Pancreas (tissue), 10 donors: ENCODE data around the gene CSMD2. TPM values are rescaled to one million over a fixed set of nuclear protein-coding genes. Genes with fewer than 3 reads are reported as not detected.

Experiments
- ATAC-seq, 4 donors: fragments of 200-7000 bp; cut with Tn5 transposase; one replicate each; pipeline versions ENCODE4 v1.8.0 to v1.9.1; 2020; ENCODE audit warnings: mild to moderate bottlenecking in 4 of 4, moderate library complexity in 4 of 4
- DNase-seq, 6 donors: peaks; one replicate each; pipeline ENCODE4 v3.0.0-alpha.2; 2020
- FAIRE-seq: peaks from 2 replicates; lab custom pipeline; 2012; peaks lifted over from hg19 to GRCh38; lab: Jason Lieb, UNC
- H3K27ac ChIP-seq, 4 donors: fragments of 200-600 bp; sonication (generic); 1 replicate in 3 of 4; 2 replicates in 1 of 4; pipeline versions ENCODE4 v1.5.0 to v1.8.0; 2020
- H3K27me3 ChIP-seq, 4 donors: fragments of 200-600 bp; one replicate each; pipeline ENCODE4 v1.8.0; 2021
- H3K36me3 ChIP-seq, 3 donors: fragments of 200-600 bp; sonication (generic) in 1 of 3; one replicate each; pipeline versions ENCODE4 v1.5.0 to v1.8.0; 2020 to 2021
- H3K4me1 ChIP-seq, 3 donors: fragments of 200-600 bp; one replicate each; pipeline ENCODE4 v1.8.0; 2021
- H3K4me3 ChIP-seq, 4 donors: fragments of 200-600 bp; sonication (generic) in 2 of 4; one replicate each; pipeline versions ENCODE4 v1.5.0 to v1.8.0; 2020 to 2021
- H3K9me3 ChIP-seq, 4 donors: fragments of 200-600 bp; one replicate each; pipeline ENCODE4 v1.8.0; 2021
- CTCF ChIP-seq, 4 donors: fragments of 200-600 bp; sonication (generic) in 3 of 4; IDR thresholded peaks; one replicate each; pipeline versions ENCODE4 v1.5.0 to v1.8.0; 2021; ENCODE audit warnings: antibody characterized with exemption in 4 of 4
- WGBS, 2 donors: extraction: QIAGEN DNeasy Blood & Tissue Kit; methylation state at CpG; one replicate each; pipeline ENCODE4 v1.1.7; 2013; 5-methylcytosine and 5-hydroxymethylcytosine counted together
- intact Hi-C, 3 donors: fragments of 100-400 bp; cut with DNase I; formaldehyde crosslinking; loops; one replicate each; pipeline versions ENCODE4 v1.11.1 to v1.14.2; 2022
- polyA plus RNA-seq, 2 donors: library from polyadenylated mRNA; stranded (reverse); fragments of 200-250 nt; gene quantifications; one replicate each; pipeline ENCODE4 v1.2.3, GENCODE V29; 2013
- total RNA-seq, 6 donors: library from RNA; stranded (reverse); fragmentation: NEBNext Ultra II Directional in 4 of 6; extraction: Animal tissue kit (Norgen Biotek cat#: 25700) in 4 of 6; gene quantifications; one replicate each; pipeline versions ENCODE4 v1.2.1 to v1.2.4, GENCODE V29; 2021 to 2023
- donor health status: healthy with polysubstance abuse.
- donor health status: DM: no; HTN: no; CAD: no; lungs with moderate emphysema.
- donor health status: DM: no; HTN: no; CAD: no.
- donor health status: control.
- donor health status: control.
- donor health status: Bipolar disorder and iron deficiency.
- donor health status: DM: yes; HTN: yes; CAD: no.
- donor health status: DM: no; HTN: no; CAD: no.
- donor health status: DM: no; HTN: no; CAD: no.
- donor health status: DM: yes; HTN: yes; CAD: no.

CSMD2 gene
- total and polyA plus RNA-seq, 8 donors, result 0.04 to 2.0 (median 0.36) TPM

DNA sequence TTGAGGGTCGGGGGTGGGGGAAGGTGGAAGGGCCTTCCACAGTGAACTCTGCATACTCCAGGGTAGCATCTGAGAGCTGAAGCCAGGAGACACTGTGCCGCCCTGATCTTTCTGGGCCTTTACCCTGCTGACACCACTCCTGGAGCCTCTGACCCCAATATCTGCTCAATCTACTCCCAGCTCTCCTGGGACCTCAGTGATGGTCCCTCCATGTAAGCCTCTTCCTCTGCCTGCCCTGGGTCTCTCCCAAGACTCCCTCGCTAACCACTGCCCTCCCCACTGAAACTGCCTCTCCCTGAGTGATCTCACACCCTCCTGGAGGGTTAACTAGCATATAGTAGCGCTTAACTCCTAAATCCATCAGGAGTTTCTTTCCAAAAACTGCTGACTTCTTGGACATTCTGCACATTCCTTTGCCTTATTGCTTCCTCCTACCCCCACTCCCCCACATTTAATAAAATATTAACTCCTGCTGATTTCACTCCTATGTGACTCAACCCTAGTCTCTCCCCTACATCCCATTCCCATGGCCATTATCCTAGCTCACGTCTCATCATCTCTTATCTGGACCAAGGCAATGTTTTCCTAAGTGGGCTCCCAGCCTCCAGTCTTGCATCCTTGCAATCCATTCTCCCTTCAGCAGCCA lies 155.6 kb downstream of the CSMD2 start:
- WGBS, 2 donors, result 72 to 76% methylated on average over 5 of the region's 5 CpGs
- H3K4me1 ChIP-seq, result no peaks in the 10 kb centered on the region
- no peaks in the 10 kb centered on the region for H3K27me3 ChIP-seq
- H3K36me3 ChIP-seq, result no peaks in the 10 kb centered on the region
- H3K9me3 ChIP-seq, result no peaks in the 10 kb centered on the region
- intact Hi-C loops, result no loop called here
- DNase-seq (no peak), FAIRE-seq (no peak), ATAC-seq (no peak)
- no peak overlapping the region for H3K4me3 ChIP-seq
- no peak for TF ChIP-seq CTCF (IDR thresholded peaks at IDR 0.05)
- no peak overlapping the region for H3K27ac ChIP-seq

- no peak for TF ChIP-seq CTCF (IDR thresholded peaks at IDR 0.05)
- DNase-seq (no peak), FAIRE-seq (no peak), ATAC-seq (no peak)
- WGBS, 2 donors, result 56 to 69% methylated on average over 2 of the region's 2 CpGs
- intact Hi-C loops, result no loop called here
- Histone ChIP-seq H3K27me3 (no peaks in the 10 kb centered on the region), H3K36me3 (no peaks in the 10 kb centered on the region), H3K27ac (no peak overlapping the region), H3K9me3 (no peaks in the 10 kb centered on the region), H3K4me3 (no peak overlapping the region), H3K4me1 (no peaks in the 10 kb centered on the region)
These were observed 157.3 kb downstream of the CSMD2 start for GRCh38 chr1:34007760-34008159.

- DNase-seq (no peak), FAIRE-seq (no peak), ATAC-seq (no peak)
- Histone ChIP-seq H3K27ac (no peak overlapping the region), H3K4me1 (no peaks in the 10 kb centered on the region), H3K9me3 (no peaks in the 10 kb centered on the region), H3K36me3 (no peaks in the 10 kb centered on the region), H3K4me3 (no peak overlapping the region), H3K27me3 (no peaks in the 10 kb centered on the region)
- no peak for TF ChIP-seq CTCF (IDR thresholded peaks at IDR 0.05)
- WGBS, 2 donors, result 92 to 95% methylated on average over 2 of the region's 2 CpGs
- intact Hi-C loops, result no loop called here
These were observed 159.7 kb downstream of the CSMD2 start for GRCh38 chr1:34005309-34005708.

DNA sequence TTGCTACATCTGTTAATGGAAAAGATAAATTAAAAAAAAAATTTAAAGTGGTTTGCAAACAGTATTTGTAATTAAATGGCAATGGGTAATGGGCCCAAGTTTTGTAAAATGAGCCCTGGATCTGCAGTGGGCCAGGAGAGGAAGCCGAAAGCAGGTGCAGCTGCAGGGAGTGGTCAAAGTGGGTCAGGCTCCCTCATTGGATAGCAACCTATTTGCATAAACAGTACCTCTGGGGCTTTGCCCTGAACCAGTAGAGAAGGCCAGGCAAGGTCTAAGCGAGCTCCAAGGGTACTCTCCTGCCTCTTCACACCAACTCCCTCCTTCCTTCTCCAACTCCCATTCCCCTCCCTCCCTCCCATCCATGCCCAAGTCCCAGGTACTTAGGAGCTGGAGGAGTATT lies 162.2 kb downstream of the CSMD2 start:
- no peak overlapping the region for H3K4me3 ChIP-seq
- no peak for TF ChIP-seq CTCF (IDR thresholded peaks at IDR 0.05)
- FAIRE-seq (no peak), ATAC-seq (no peak), DNase-seq (no peak)
- no peaks in the 10 kb centered on the region for H3K9me3 ChIP-seq
- intact Hi-C loops, result no loop called here
- no peak overlapping the region for H3K27ac ChIP-seq
- 89 to 94% methylated on average over 2 of the region's 2 CpGs for WGBS, 2 donors
- H3K36me3 ChIP-seq, result no peaks in the 10 kb centered on the region
- H3K27me3 ChIP-seq, result no peaks in the 10 kb centered on the region
- no peaks in the 10 kb centered on the region for H3K4me1 ChIP-seq
